GM12874 (cell line): ENCODE data around the gene HAT1.

Experiments
- TF ChIP-seq, protein P1 (sequence below): IDR thresholded peaks from 2 replicates; pipeline ENCODE4 v1.5.1; 2011; ENCODE audit warnings: low read depth, mild to moderate bottlenecking, control low read depth, low read length, moderate library complexity; ENCODE audit not compliant: insufficient read depth

HAT1 gene

GRCh38 chr2:171999604-172000469 lies 77.6 kb downstream of the HAT1 start, which contains the start of gene METAP1D:
METAP1D (plus strand) TSS chr2:171999953; CDS start chr2:171999970, 17 bp downstream.
- TF ChIP-seq, protein P1, sequence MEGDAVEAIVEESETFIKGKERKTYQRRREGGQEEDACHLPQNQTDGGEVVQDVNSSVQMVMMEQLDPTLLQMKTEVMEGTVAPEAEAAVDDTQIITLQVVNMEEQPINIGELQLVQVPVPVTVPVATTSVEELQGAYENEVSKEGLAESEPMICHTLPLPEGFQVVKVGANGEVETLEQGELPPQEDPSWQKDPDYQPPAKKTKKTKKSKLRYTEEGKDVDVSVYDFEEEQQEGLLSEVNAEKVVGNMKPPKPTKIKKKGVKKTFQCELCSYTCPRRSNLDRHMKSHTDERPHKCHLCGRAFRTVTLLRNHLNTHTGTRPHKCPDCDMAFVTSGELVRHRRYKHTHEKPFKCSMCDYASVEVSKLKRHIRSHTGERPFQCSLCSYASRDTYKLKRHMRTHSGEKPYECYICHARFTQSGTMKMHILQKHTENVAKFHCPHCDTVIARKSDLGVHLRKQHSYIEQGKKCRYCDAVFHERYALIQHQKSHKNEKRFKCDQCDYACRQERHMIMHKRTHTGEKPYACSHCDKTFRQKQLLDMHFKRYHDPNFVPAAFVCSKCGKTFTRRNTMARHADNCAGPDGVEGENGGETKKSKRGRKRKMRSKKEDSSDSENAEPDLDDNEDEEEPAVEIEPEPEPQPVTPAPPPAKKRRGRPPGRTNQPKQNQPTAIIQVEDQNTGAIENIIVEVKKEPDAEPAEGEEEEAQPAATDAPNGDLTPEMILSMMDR = no peak

DNA sequence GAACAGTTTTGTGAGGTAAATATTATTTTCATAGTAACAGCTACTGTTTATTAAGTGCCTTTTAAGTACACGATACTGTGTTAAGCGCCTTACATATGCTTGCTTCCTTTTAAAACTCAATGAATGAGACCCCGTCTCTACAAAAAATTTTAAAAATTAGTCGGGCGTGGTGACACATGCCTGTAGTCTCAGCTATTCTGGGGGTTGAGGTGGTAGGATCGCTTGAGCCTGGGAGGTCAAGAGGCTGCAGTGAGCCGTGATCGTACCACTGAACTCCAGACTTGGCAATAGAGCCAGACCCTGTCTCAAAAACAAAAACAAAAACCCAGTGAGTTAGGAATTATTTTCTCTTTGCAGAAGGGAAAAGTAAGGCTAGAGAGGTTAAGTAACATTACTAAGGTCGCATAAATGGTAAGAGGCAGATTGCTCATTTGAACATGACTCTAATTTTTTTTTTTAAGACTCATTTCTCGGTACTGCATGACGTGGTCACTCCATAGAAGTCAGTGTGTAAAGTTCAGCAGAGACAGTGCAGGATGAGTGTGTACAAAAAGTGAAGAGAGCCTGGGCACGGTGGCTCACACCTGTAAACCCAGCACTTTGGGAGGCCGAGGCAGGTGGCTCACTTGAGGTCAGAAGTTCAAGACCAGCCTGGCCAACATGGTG lies 78.6 kb downstream of the HAT1 start:
- TF ChIP-seq, protein P1 = no peak

DNA sequence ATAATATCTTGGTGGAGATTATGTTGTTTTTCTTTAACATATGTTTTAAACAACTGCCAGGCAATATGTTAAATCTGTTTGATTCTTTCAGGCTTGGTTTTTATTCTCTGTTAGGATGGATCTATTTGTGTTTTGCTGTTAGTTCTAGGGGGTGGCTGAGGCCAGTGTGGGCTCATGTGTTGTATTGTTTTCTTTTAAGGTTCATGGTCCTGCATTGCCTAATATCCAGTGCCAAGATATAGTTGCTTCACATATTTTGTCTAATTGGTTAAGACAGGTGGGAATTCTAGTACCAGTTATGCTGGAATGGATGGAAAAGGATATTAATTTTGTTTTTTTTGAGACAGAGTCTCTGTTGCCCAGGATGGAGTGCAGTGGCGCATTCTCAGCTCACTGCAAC lies 85.1 kb downstream of the HAT1 start:
- TF ChIP-seq, protein P1 = no peak

DNA sequence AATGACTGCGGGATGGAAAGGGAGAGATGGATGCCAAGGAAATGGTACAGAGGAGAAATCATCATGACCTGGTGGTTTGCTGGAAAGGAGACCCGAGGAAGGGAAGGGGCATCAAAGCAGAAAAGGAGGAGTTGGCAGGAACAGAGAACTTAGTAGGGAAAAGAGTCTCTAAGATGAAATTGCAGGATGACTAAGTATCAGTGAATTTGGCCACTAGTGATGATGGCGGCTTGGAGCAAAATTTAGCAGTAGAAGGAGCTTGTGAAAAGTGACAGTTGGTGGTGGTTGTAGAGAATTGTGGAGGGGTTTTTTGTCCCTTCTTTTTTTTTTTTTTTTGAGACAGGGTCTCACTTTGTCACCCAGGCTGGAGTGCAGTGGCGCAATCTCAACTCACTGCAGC lies 87.6 kb downstream of the HAT1 start:
- TF ChIP-seq, protein P1 = no peak

GRCh38 chr2:172011812-172012575 lies 89.7 kb downstream of the HAT1 start:
- TF ChIP-seq, protein P1 = no peak

- TF ChIP-seq, protein P1 = no peak
These were observed 90.6 kb downstream of the HAT1 start for GRCh38 chr2:172012677-172013391.
